ENCODE data around the gene MPC2.

DNA sequence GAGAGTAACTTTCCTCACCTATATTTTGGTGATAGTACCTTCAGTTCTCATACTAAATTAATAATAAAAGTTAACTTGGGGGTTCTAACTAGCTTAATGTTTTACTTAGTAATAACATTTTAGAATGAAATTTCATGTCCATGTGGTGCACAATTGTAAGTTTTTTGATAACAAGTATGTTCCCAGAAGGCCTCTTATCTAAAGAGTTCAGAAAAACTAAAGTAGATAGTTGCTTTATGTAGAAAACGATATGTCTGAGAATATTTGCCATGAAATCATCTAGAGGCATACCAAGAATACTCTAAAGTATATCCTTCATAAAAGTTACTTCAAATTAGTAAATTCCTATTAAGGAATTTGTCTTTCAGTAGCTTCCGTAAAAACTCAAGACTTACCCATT, 12.8 kb downstream of the MPC2 start:
- TF ChIP-seq POLR2A (IDR thresholded peaks at IDR 0.05) (no peak), EP300 (IDR thresholded peaks at IDR 0.05) (no peak)
